PC-3 (cell line): ENCODE measurements around the gene CPEB2. TPM values are rescaled to one million over a fixed set of nuclear protein-coding genes. Genes with fewer than 3 reads are reported as not detected.

Experiments used
- ATAC-seq: fragments of 200-7000 bp; cut with Tn5 transposase; 2 replicates; pipeline ENCODE4 v1.9.1; 2020; ENCODE audit warnings: mild to moderate bottlenecking, moderate library complexity
- BruUV-seq: library from RNA; stranded (reverse); fragments of 400-500 nt; replicated peaks from 2 replicates; lab custom pipeline; 2021; lab: Mats Ljungman, UMichigan
- CTCF ChIA-PET: fragments of 300-600 bp; sonication (Branson Sonifier 250); formaldehyde crosslinking; loops from one replicate; lab custom pipeline; 2022; ENCODE audit warnings: antibody characterized with exemption; lab: Charles Lee
- POLR2A ChIA-PET: fragments of 300-600 bp; sonication (Branson Sonifier 250); formaldehyde crosslinking; loops from one replicate; lab custom pipeline; 2022; ENCODE audit warnings: antibody characterized with exemption; ENCODE audit not compliant: unreplicated experiment; lab: Charles Lee
- DNase-seq: peaks from one replicate; pipeline ENCODE4 v3.0.0-alpha.2; 2015
- H2AFZ ChIP-seq: fragments of 300-600 bp; sonication (generic); 2 replicates; pipeline ENCODE4 v1.6.0; 2016; ENCODE audit warnings: antibody characterized with exemption, low read length
- H3F3A ChIP-seq: fragments of 300-600 bp; sonication (generic); one replicate; pipeline ENCODE4 v1.6.0; 2017; ENCODE audit warnings: antibody characterized with exemption, low read length, control low read depth, mild to moderate bottlenecking; ENCODE audit not compliant: unreplicated experiment
- H3K27ac ChIP-seq: fragments of 300-600 bp; sonication (generic); 2 replicates; pipeline ENCODE4 v1.5.1; 2016; ENCODE audit warnings: mild to moderate bottlenecking, low read length
- H3K27me3 ChIP-seq: fragments of 300-600 bp; sonication (generic); 2 replicates; pipeline ENCODE4 v1.6.1; 2016; ENCODE audit warnings: low read length, mixed read lengths
- H3K36me3 ChIP-seq: fragments of 300-600 bp; sonication (generic); 2 replicates; pipeline ENCODE4 v1.6.1; 2016; ENCODE audit warnings: low read depth, mixed run types, low read length, mixed read lengths
- H3K4me1 ChIP-seq: fragments of 300-600 bp; sonication (generic); 2 replicates; pipeline ENCODE4 v1.5.1; 2016; ENCODE audit warnings: low read length; ENCODE audit not compliant: insufficient read depth
- H3K4me2 ChIP-seq: fragments of 300-600 bp; sonication (generic); 2 replicates; pipeline ENCODE4 v1.6.0; 2016; ENCODE audit warnings: low read length
- H3K4me3 ChIP-seq: fragments of 300-600 bp; sonication (generic); 2 replicates; pipeline ENCODE4 v1.5.1; 2016; ENCODE audit warnings: mild to moderate bottlenecking, low read length, mixed read lengths
- H3K79me2 ChIP-seq: fragments of 300-600 bp; sonication (generic); 2 replicates; pipeline ENCODE4 v1.6.1; 2017; ENCODE audit warnings: low read length, mixed read lengths
- H3K9ac ChIP-seq: fragments of 300-600 bp; sonication (generic); 2 replicates; pipeline ENCODE4 v1.6.0; 2016; ENCODE audit warnings: mild to moderate bottlenecking, low read length
- H3K9me2 ChIP-seq: fragments of 300-600 bp; sonication (generic); replicated peaks from 2 replicates; pipeline ENCODE4 v1.6.1; 2016; ENCODE audit warnings: mixed run types, low read length, mixed read lengths
- H3K9me3 ChIP-seq: fragments of 300-600 bp; sonication (generic); 2 replicates; pipeline ENCODE4 v1.6.1; 2016; ENCODE audit warnings: low read length, mixed read lengths
- H4K20me1 ChIP-seq: fragments of 300-600 bp; sonication (generic); 2 replicates; pipeline ENCODE4 v1.6.1; 2016; ENCODE audit warnings: low read length, mixed read lengths
- CTCF ChIP-seq: fragments of 300-600 bp; sonication (generic); conservative IDR thresholded peaks from 2 replicates; pipeline ENCODE4 v1.5.1; 2017; ENCODE audit warnings: antibody characterized with exemption, low read depth, mild to moderate bottlenecking, low read length
- EZH2 ChIP-seq: fragments of 300-600 bp; sonication (generic); IDR thresholded peaks from one replicate; pipeline ENCODE4 v1.6.1; 2017; ENCODE audit warnings: antibody characterized with exemption, mild to moderate bottlenecking, low read length; ENCODE audit not compliant: unreplicated experiment
- EZH2phosphoT487 ChIP-seq: fragments of 300-600 bp; sonication (generic); IDR thresholded peaks from 2 replicates; pipeline ENCODE4 v1.6.1; 2018; ENCODE audit warnings: mild to moderate bottlenecking, antibody characterized with exemption, low read length, borderline replicate concordance
- intact Hi-C: fragments of 100-400 bp; cut with micrococcal nuclease; formaldehyde crosslinking; loops from 2 replicates; pipeline ENCODE4 v1.9.0; 2023
- total RNA-seq: library from RNA; depleted of rRNA; stranded (reverse); fragments of >200 nt; gene quantifications from 2 replicates; pipeline ENCODE4 v1.2.3, GENCODE V29; 2014

The CPEB2 gene
- total RNA-seq, 1 experiment from 2014 or later = 1.8 TPM

GRCh38 chr4:14994242-14994641 lies 8.0 kb upstream of the CPEB2 start:
- H3K9me2 ChIP-seq = no peaks in the 10 kb centered on the region
- peak; percentile 67 for DNase-seq
- ChIA-PET POLR2A (no interaction called here), CTCF (no interaction called here)
- H3K4me3 ChIP-seq = no peak overlapping the region
- no peak overlapping the region for H3K9ac ChIP-seq
- no TSS peak for BruUV-seq
- H3K27me3 ChIP-seq = no peaks in the 10 kb centered on the region
- no peak overlapping the region for H3K27ac ChIP-seq
- H3F3A ChIP-seq = no peaks in the 10 kb centered on the region
- peaks cover 5% of the 10 kb centered on the region; the same call in 1 of the 2 replicates for H3K4me1 ChIP-seq
- no peak for ATAC-seq
- TF ChIP-seq CTCF (no peak), EZH2 (no peak), EZH2phosphoT487 (no peak)
- intact Hi-C loops = no loop called here
- no peaks in the 10 kb centered on the region for H3K36me3 ChIP-seq
- H4K20me1 ChIP-seq = no peaks in the 10 kb centered on the region
- 0 out of 2 replicates have a peak overlapping the region, but pooled peaks have one; percentile 49 for H3K4me2 ChIP-seq
- no peaks in the 10 kb centered on the region for H3K79me2 ChIP-seq
- 0 out of 2 replicates have a peak overlapping the region, but pooled peaks have one; percentile 35 for H2AFZ ChIP-seq
- H3K9me3 ChIP-seq = no peaks in the 10 kb centered on the region

- BruUV-seq = TSS peak; percentile 56
- DNase-seq = peak; percentile 53
- POLR2A ChIA-PET = interaction anchor here (0.7 kb wide), 1 partner anchor 122 kb away, joined by 4 read pairs; no protein-coding TSS in a partner anchor
These were observed 923 bp upstream of the CPEB2 start for GRCh38 chr4:15001248-15001868.

More at GRCh38 chr4:15001248-15001868, 923 bp upstream of the CPEB2 start:
- H4K20me1 ChIP-seq = 0 out of 2 replicates have a peak, but pooled peaks cover 5% of the 10 kb centered on the region
- H3K79me2 ChIP-seq = peaks cover 24% of the 10 kb centered on the region
- peak overlapping the region; percentile 93 for H3K4me2 ChIP-seq
- peaks cover 13% of the 10 kb centered on the region; the same call in 1 of the 2 replicates for H3K4me1 ChIP-seq
- no peaks in the 10 kb centered on the region for H3K9me2 ChIP-seq
- no peaks in the 10 kb centered on the region for H3K9me3 ChIP-seq
- CTCF ChIA-PET = interaction anchor here (0.6 to 0.7 kb wide), 2 partner anchors 159 to 395 kb away, joined by 3 to 5 read pairs; no protein-coding TSS in a partner anchor
- peak overlapping the region; percentile 78 for H3K9ac ChIP-seq
- TF ChIP-seq EZH2 = no peak
- no peak for TF ChIP-seq EZH2phosphoT487
- no peak for TF ChIP-seq CTCF
- H3K4me3 ChIP-seq = peak overlapping the region; percentile 96
- no peaks in the 10 kb centered on the region for H3K36me3 ChIP-seq
- H3K27ac ChIP-seq = peak overlapping the region; percentile 83
- H3F3A ChIP-seq = no peaks in the 10 kb centered on the region
- no peaks in the 10 kb centered on the region for H3K27me3 ChIP-seq
- peak; percentile 6 for ATAC-seq
- intact Hi-C loops = loop anchor here (1.0 to 10.0 kb wide), 5 partner anchors 84 to 1347 kb away; no protein-coding TSS in a partner anchor
- H2AFZ ChIP-seq = peak overlapping the region; percentile 98
